Bronchial epithelial cell (primary cell): ENCODE measurements around the gene ASIC5. TPM values are rescaled to one million over a fixed set of nuclear protein-coding genes. Genes with fewer than 3 reads are reported as not detected.

Experiments used
- DNase-seq: peaks from one replicate; pipeline ENCODE4 v3.0.0-alpha.2; 2010; ENCODE audit warnings: low read depth
- FAIRE-seq: peaks from 2 replicates; lab custom pipeline; 2011; peaks lifted over from hg19 to GRCh38; lab: Jason Lieb, UNC
- H3K27me3 ChIP-seq: 2 replicates; pipeline ENCODE4 v1.5.1; 2011; ENCODE audit warnings: low read length; ENCODE audit not compliant: control insufficient read depth, insufficient read depth
- H3K36me3 ChIP-seq: 2 replicates; pipeline ENCODE4 v1.5.1; 2011; ENCODE audit warnings: low read length; ENCODE audit not compliant: control insufficient read depth, insufficient read depth
- H3K4me3 ChIP-seq: 2 replicates; pipeline ENCODE4 v1.5.1; 2011; ENCODE audit warnings: mild to moderate bottlenecking, low read depth, low read length, control low read depth
- CTCF ChIP-seq: IDR thresholded peaks from 2 replicates; pipeline ENCODE4 v1.5.1; 2011; ENCODE audit warnings: mild to moderate bottlenecking, moderate library complexity, low read length, control low read depth, inconsistent platforms; ENCODE audit not compliant: insufficient read depth, severe bottlenecking
- total RNA-seq: library from RNA; depleted of rRNA; stranded (reverse); fragments of >200 nt; gene quantifications from 2 replicates; pipeline ENCODE4 v1.2.1, GENCODE V29; 2014

Gene ASIC5
- total RNA-seq, 1 donor from 2014 or later, result not detected

- FAIRE-seq (peak; percentile 28), DNase-seq (peak; percentile 18)
- TF ChIP-seq CTCF, result peak; percentile 41
- Histone ChIP-seq H3K4me3 (no peak overlapping the region), H3K27me3 (no peaks in the 10 kb centered on the region), H3K36me3 (no peaks in the 10 kb centered on the region)
Measured at GRCh38 chr4:155795991-155796390, 70.1 kb downstream of the ASIC5 start.

- DNase-seq (no peak), FAIRE-seq (no peak)
- Histone ChIP-seq H3K27me3 (no peaks in the 10 kb centered on the region), H3K36me3 (no peaks in the 10 kb centered on the region), H3K4me3 (no peak overlapping the region)
- TF ChIP-seq CTCF, result no peak
Measured at GRCh38 chr4:155794589-155795236, 71.4 kb downstream of the ASIC5 start.

- Histone ChIP-seq H3K27me3 (no peaks in the 10 kb centered on the region), H3K36me3 (no peaks in the 10 kb centered on the region), H3K4me3 (no peak overlapping the region)
- no peak for TF ChIP-seq CTCF
- FAIRE-seq (no peak), DNase-seq (no peak)
Measured at GRCh38 chr4:155789982-155790381, 76.1 kb downstream of the ASIC5 start.

- Histone ChIP-seq H3K4me3 (no peak overlapping the region), H3K36me3 (no peaks in the 10 kb centered on the region), H3K27me3 (no peaks in the 10 kb centered on the region)
- DNase-seq (no peak), FAIRE-seq (no peak)
- no peak for TF ChIP-seq CTCF
Measured at GRCh38 chr4:155789391-155789790, 76.7 kb downstream of the ASIC5 start.

- H3K36me3 ChIP-seq, result no peaks in the 10 kb centered on the region
- DNase-seq (peak; percentile 71), FAIRE-seq (no peak)
- no peak overlapping the region for H3K4me3 ChIP-seq
- TF ChIP-seq CTCF, result peak; percentile 73
- H3K27me3 ChIP-seq, result no peaks in the 10 kb centered on the region
Measured at GRCh38 chr4:155787113-155787710, 78.9 kb downstream of the ASIC5 start.
